OCI-LY3 (cell line): ENCODE results near the gene SMIM22.

ENCODE experiments used
- CTCF ChIP-seq: fragments of 200-600, 300-600 bp; sonication (generic); IDR thresholded peaks from 2 replicates; pipeline ENCODE4 v1.5.1; 2014; ENCODE audit warnings: antibody characterized with exemption, low read length, low read depth
- EZH2phosphoT487 ChIP-seq: fragments of 200-600 bp; shearing (Covaris generic); IDR thresholded peaks from 2 replicates; pipeline ENCODE4 v1.6.1; 2018; ENCODE audit warnings: antibody characterized with exemption, mixed run types, low read depth

GRCh38 chr16:4765511-4766474 is 29.4 kb upstream of the SMIM22 start:
- TF ChIP-seq CTCF (no peak), EZH2phosphoT487 (no peak)
